ENCODE data around the gene KDR. TPM values are rescaled to one million over a fixed set of nuclear protein-coding genes. Genes with fewer than 3 reads are reported as not detected.

Gene KDR
- total RNA-seq, 1 donor from 2014 or later = 2.7 TPM

GRCh38 chr4:55075376-55075775, 50.0 kb downstream of the KDR start:
- Histone ChIP-seq H3K4me3 (no peak overlapping the region), H2AFZ (replicated peaks) (no peak overlapping the region), H3K9ac (no peak overlapping the region), H3K27ac (no peak overlapping the region), H3K79me2 (ENCODE audit: low read depth) (no peaks in the 10 kb centered on the region), H4K20me1 (ENCODE audit: low read depth) (no peaks in the 10 kb centered on the region), H3K4me2 (peak overlapping the region; percentile 31), H3K9me3 (ENCODE audit: low read depth) (no peaks in the 10 kb centered on the region), H3F3A (ENCODE audit: low read depth) (peaks cover 30% of the 10 kb centered on the region), H3K27me3 (peaks cover 5% of the 10 kb centered on the region), H3K4me1 (peaks cover 40% of the 10 kb centered on the region), H3K36me3 (no peaks in the 10 kb centered on the region)
- Mint-ChIP-seq H3K9me3 (no peaks in the 10 kb centered on the region), H3K27me3 (ENCODE audit: insufficient read depth, low read depth) (peaks cover 10% of the 10 kb centered on the region), H3K4me1 (peaks cover 43% of the 10 kb centered on the region), H3K36me3 (no peaks in the 10 kb centered on the region), H3K4me3 (no peak overlapping the region), H3K27ac (no peak overlapping the region)
- DNase-seq (ENCODE audit: low spot score) = no peak
- TF ChIP-seq EZH2 (IDR thresholded peaks at IDR 0.05) = no peak
- TF ChIP-seq, protein P1, sequence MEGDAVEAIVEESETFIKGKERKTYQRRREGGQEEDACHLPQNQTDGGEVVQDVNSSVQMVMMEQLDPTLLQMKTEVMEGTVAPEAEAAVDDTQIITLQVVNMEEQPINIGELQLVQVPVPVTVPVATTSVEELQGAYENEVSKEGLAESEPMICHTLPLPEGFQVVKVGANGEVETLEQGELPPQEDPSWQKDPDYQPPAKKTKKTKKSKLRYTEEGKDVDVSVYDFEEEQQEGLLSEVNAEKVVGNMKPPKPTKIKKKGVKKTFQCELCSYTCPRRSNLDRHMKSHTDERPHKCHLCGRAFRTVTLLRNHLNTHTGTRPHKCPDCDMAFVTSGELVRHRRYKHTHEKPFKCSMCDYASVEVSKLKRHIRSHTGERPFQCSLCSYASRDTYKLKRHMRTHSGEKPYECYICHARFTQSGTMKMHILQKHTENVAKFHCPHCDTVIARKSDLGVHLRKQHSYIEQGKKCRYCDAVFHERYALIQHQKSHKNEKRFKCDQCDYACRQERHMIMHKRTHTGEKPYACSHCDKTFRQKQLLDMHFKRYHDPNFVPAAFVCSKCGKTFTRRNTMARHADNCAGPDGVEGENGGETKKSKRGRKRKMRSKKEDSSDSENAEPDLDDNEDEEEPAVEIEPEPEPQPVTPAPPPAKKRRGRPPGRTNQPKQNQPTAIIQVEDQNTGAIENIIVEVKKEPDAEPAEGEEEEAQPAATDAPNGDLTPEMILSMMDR (IDR thresholded peaks at IDR 0.05) = no peak

- no peaks in the 10 kb centered on the region for H3K9me3 Mint-ChIP-seq
- H3K27me3 Mint-ChIP-seq (ENCODE audit: insufficient read depth, low read depth) = peaks cover 8% of the 10 kb centered on the region
- Histone ChIP-seq H3K4me3 (no peak overlapping the region), H3K27me3 (peaks cover 5% of the 10 kb centered on the region), H3K9ac (no peak overlapping the region), H3K27ac (no peak overlapping the region), H3K79me2 (ENCODE audit: low read depth) (no peaks in the 10 kb centered on the region), H3K4me2 (no peak overlapping the region), H3K4me1 (peaks cover 30% of the 10 kb centered on the region), H3K9me3 (ENCODE audit: low read depth) (no peaks in the 10 kb centered on the region), H4K20me1 (ENCODE audit: low read depth) (no peaks in the 10 kb centered on the region), H3K36me3 (no peaks in the 10 kb centered on the region), H3F3A (ENCODE audit: low read depth) (peaks cover 25% of the 10 kb centered on the region), H2AFZ (replicated peaks) (no peak overlapping the region)
- peak overlapping the region; percentile 51 for H3K27ac Mint-ChIP-seq
- H3K4me1 Mint-ChIP-seq = peaks cover 33% of the 10 kb centered on the region
- peak; percentile 56 for DNase-seq (ENCODE audit: low spot score)
- TF ChIP-seq, protein P1 (IDR thresholded peaks at IDR 0.05) = no peak
- peak; percentile 84 for TF ChIP-seq EZH2phosphoT487 (IDR thresholded peaks at IDR 0.05)
- no peaks in the 10 kb centered on the region for H3K36me3 Mint-ChIP-seq
- H3K4me3 Mint-ChIP-seq = peak overlapping the region; percentile 58
Observed at GRCh38 chr4:55074386-55074785, 51.0 kb downstream of the KDR start.

DNA sequence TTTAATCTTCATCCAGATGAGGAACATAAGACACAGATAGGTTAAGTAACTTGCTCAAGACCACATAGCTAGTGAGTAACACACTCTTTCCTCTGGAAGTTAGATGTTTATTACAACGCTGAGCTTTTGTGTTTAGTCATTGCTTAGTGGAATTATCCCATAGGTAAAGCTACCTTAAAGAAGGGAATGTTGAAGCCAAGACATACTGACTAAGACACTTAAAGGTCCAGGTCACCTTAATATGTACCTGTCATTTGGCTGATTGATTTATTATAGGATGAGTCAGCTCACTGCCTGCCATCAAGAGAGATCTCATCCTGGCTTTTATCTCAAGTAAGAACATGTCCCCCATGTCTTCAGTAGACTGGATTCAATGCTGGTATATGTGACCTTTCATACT, 53.4 kb downstream of the KDR start:
- Histone ChIP-seq H3K9ac (no peak overlapping the region), H3F3A (ENCODE audit: low read depth) (peaks cover 12% of the 10 kb centered on the region), H3K4me3 (no peak overlapping the region), H3K4me1 (peaks cover 19% of the 10 kb centered on the region), H3K4me2 (no peak overlapping the region), H4K20me1 (ENCODE audit: low read depth) (no peaks in the 10 kb centered on the region), H3K27me3 (peaks cover 5% of the 10 kb centered on the region), H2AFZ (replicated peaks) (no peak overlapping the region), H3K9me3 (ENCODE audit: low read depth) (no peaks in the 10 kb centered on the region), H3K36me3 (no peaks in the 10 kb centered on the region), H3K27ac (no peak overlapping the region), H3K79me2 (ENCODE audit: low read depth) (no peaks in the 10 kb centered on the region)
- peaks cover 8% of the 10 kb centered on the region for H3K27me3 Mint-ChIP-seq (ENCODE audit: insufficient read depth, low read depth)
- no peak for TF ChIP-seq EZH2 (IDR thresholded peaks at IDR 0.05)
- TF ChIP-seq EZH2phosphoT487 (IDR thresholded peaks at IDR 0.05) = no peak
- TF ChIP-seq, protein P1 (IDR thresholded peaks at IDR 0.05) = no peak
- no peaks in the 10 kb centered on the region for H3K36me3 Mint-ChIP-seq
- no peaks in the 10 kb centered on the region for H3K9me3 Mint-ChIP-seq
- no peak for DNase-seq (ENCODE audit: low spot score)
- H3K4me1 Mint-ChIP-seq = peaks cover 23% of the 10 kb centered on the region
- H3K4me3 Mint-ChIP-seq = no peak overlapping the region
- no peak overlapping the region for H3K27ac Mint-ChIP-seq

Data from neural progenitor cell (in vitro differentiated cells).